ENCODE data around the gene RIF1.
"Not testable (repeated sequence)": the region's sequence is repeated elsewhere in the genome, so short reads cannot be mapped to it uniquely, and the experiment has no call there.

The RIF1 gene

GRCh38 chr2:151409601-151410484 lies at the start of gene RIF1:
RIF1 (plus strand) TSS chr2:151409902; CDS start chr2:151410424, 522 bp downstream.
- peak; percentile 75 for DNase-seq

GRCh38 chr2:151361674-151362370 lies 47.9 kb upstream of the RIF1 start:
- DNase-seq, result no peak

GRCh38 chr2:151363709-151364108 lies 46.0 kb upstream of the RIF1 start:
- no peak for DNase-seq

- DNase-seq, result no peak
Observed at GRCh38 chr2:151367571-151367970, 42.1 kb upstream of the RIF1 start.

- DNase-seq, result no peak
Observed at GRCh38 chr2:151374436-151374835, 35.3 kb upstream of the RIF1 start.

- DNase-seq, result no peak
Observed at GRCh38 chr2:151379169-151379568, 30.5 kb upstream of the RIF1 start.

GRCh38 chr2:151380580-151381235 lies 29.0 kb upstream of the RIF1 start:
- DNase-seq, result no peak

- DNase-seq, result no peak
Observed at GRCh38 chr2:151381266-151381665, 28.4 kb upstream of the RIF1 start.

- DNase-seq, result no peak
Observed at GRCh38 chr2:151388011-151388410, 21.7 kb upstream of the RIF1 start.

- DNase-seq, result no peak
Observed at GRCh38 chr2:151391436-151391835, 18.3 kb upstream of the RIF1 start.

- DNase-seq, result no peak
Observed at GRCh38 chr2:151394509-151394908, 15.2 kb upstream of the RIF1 start.

- DNase-seq, result no peak
Observed at GRCh38 chr2:151395509-151396374, 14.0 kb upstream of the RIF1 start.

GRCh38 chr2:151399981-151400380 lies 9.7 kb upstream of the RIF1 start:
- DNase-seq, result no peak

- no peak for DNase-seq
Observed at GRCh38 chr2:151401149-151401548, 8.6 kb upstream of the RIF1 start.

- no peak for DNase-seq
Observed at GRCh38 chr2:151403914-151404313, 5.8 kb upstream of the RIF1 start.

- no peak for DNase-seq
Observed at GRCh38 chr2:151405376-151405775, 4.3 kb upstream of the RIF1 start.

GRCh38 chr2:151407281-151407680 lies 2.4 kb upstream of the RIF1 start:
- no peak for DNase-seq

- no peak for DNase-seq
Observed at GRCh38 chr2:151408788-151409600, 708 bp upstream of the RIF1 start.

- no peak for DNase-seq
Observed at GRCh38 chr2:151410485-151410834, 758 bp downstream of the RIF1 start.

GRCh38 chr2:151417650-151418049 lies 7.9 kb downstream of the RIF1 start:
- no peak for DNase-seq

GRCh38 chr2:151421681-151422080 lies 12.0 kb downstream of the RIF1 start:
- not testable (repeated sequence) for DNase-seq

- DNase-seq, result no peak
Observed at GRCh38 chr2:151422917-151423439, 13.3 kb downstream of the RIF1 start.
